ENCODE data around the gene MAP1A.

The MAP1A gene

GRCh38 chr15:43517354-43518196 is at the start of gene MAP1A:
Gene MAP1A, plus strand, starts transcription at chr15:43517608. Its CDS starts 3,866 bp downstream, at chr15:43521474.
- no peak for DNase-seq

DNA sequence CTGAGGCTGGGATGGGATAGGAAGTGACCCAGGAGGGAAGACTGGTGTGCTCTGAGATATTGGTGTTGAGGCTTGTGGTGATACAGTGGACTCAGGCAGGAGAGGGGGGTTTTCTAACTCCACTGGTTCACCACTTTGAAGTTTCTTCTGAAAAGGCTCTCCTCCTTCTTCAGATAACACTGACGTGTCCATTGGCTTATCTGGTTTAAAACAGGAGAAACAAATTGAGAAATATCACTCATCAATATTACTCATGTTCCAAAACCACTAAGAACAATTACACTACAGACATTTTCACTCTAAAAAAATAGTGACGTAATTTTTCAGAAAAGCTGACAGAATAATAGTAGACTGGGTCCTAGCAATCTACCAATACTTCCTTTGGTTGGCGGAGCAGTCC is 47.5 kb upstream of the MAP1A start:
- DNase-seq, result no peak

DNA sequence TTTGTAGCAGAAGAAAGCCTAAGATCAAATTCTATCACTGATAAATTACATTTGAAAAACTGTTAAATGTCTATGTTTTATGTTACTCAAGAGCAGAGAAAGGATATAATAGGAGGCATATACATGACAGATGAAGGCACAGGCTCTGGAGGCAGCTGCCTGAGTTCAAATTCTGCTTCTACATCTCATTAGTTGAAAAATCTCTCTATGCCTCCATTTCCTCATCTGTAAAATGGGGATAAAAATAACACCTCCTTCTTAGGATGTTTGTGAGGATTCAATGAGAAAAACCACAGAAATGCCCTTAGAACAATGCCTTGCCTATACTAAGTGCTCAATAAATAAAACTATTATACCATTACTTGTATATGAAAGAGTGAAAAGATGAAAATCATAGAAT is 45.4 kb upstream of the MAP1A start:
- DNase-seq, result no peak

DNA sequence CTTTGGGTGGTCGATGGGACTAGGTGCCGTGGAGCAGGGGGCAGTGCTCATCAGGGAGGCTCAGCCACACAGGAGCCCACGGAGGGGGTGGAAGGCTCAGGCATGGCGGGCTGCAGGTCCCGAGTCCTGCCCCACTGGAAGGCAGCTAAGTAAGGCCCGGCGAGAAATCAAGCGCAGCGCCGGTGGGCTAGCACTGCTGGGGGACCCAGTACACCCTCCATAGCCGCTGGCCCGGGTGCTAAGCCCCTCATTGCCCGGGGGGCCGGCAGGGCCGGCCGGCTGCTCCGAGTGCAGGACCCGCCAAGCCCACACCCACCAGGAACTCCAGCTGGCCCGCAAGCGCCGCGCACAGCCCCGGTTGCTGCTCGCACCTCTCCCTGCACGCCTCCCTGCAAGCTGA is 43.5 kb upstream of the MAP1A start:
- no peak for DNase-seq

DNA sequence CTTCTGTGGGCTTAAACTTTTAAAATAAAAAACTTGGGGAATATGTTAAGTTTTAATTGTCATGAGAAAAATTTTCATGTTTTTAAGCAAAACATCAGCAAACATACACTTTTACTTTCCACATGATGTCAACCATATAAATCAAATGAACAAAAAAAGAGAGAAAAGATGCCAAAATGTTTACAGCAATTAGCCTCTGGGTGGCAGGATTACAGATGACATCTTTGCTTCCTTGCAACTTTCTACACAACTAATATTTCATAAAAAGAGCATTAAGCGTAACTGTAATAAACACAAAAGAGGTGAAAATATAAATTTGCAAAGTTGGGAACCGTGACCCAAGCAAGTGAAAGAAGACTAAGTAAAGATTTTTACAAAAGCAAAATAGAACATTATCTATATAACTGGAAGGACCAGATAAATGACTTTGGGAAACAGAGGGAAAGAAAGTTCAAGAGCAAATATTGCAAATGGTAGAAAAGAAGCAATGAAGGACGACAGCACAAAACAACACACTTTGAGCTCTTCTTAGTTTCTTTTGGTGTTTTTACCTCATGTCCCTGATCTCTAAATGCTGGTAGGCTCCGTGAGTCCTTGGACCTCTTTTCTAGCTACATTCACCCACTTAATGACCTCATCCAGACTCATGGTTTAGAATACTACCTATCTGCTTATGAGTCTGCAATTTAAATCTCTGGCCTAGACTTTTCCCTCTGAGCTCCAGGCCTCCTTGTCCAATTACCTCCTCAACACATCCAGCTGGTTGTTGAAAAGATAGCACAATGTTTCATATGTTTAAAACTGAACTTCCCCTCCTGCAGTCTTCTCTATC is 33.9 kb upstream of the MAP1A start:
- DNase-seq, result no peak

DNA sequence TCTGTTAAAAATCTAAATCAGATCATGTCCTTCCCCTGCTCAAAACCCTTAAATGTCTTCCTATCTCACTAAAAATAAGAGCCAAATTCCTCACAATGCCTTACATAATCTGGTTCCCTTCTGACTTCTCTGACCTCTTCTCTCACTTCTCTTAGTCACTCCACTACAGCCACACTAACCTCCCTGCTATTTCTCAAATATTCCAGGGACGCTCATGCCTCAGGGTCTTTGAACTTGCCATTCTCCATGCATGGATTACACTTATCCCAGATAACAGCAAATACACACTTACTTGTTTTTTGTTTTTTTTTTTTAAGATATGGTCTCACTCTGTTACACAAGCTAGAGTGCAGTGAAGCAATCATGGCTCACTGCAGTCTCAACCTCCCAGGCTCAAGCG is 33.0 kb upstream of the MAP1A start:
- DNase-seq, result no peak

- no peak for DNase-seq
These were observed 30.0 kb upstream of the MAP1A start for GRCh38 chr15:43487271-43487895.

GRCh38 chr15:43488790-43489189 is 28.6 kb upstream of the MAP1A start:
- DNase-seq, result no peak

DNA sequence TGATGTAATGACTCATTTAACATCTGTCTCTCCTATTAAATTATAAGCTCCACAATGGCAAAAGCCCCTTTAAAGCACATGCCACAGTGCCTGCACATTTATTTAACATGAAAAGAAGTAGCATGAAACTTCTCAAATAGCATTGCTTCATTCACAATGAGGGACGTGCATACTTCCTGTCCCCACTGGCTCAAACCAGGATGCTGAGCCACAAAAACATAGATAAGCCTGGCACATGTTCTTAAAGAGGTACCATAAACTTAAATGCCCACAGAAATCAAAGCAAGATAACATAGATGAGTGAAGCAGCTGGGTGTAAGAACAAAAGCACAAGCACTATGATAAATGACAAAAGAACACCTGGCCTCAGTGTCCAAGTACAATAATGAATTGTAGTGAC is 28.2 kb upstream of the MAP1A start:
- DNase-seq, result no peak

DNA sequence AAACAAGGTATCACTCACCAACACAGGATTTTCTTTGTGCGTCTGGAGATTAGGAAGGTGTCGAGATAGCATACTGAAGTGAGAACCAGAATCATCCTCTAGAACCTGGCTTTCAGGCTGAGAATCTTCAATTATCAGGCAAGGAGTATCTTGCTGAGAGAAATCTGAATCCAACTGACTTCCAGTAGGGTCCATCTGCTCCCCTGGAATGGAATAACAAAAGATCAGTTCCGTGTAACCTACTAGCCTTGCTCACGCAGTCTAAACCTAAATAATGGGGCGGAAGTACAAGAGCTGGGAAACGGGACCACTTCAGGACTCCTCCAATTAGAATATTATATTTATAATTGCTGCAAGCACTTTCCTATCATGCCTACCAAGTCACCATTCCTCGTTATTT is 25.1 kb upstream of the MAP1A start:
- no peak for DNase-seq

- peak; percentile 69 for DNase-seq
These were observed 24.5 kb upstream of the MAP1A start, which contains the start of gene TP53BP1 for GRCh38 chr15:43492673-43493601. Gene TP53BP1, minus strand, starts transcription at chr15:43493156. Its CDS starts 113 bp downstream, at chr15:43493043.

- no peak for DNase-seq
These were observed 23.5 kb upstream of the MAP1A start for GRCh38 chr15:43493703-43494472.

GRCh38 chr15:43498990-43499389 is 18.4 kb upstream of the MAP1A start:
- no peak for DNase-seq

GRCh38 chr15:43499635-43500034 is 17.8 kb upstream of the MAP1A start:
- DNase-seq, result no peak

DNA sequence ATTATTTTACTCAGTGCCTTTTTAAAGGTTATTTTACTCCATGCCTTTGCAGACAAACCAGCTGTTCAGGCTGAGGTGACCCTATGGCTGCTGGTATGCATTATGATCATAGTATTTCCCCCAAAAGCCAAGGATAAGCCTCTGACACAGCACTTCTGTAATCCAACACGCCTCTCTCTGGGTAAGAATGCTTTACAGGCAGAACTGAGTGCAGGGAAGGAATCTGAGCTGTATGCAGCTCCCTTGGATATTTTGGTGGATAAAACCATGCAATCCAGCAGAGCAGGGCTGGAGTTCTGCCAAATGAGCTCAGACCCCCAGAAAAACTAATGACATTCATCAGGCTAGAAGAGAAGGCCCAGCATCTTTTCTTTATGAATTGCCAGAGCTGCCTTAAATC is 11.7 kb upstream of the MAP1A start:
- no peak for DNase-seq

GRCh38 chr15:43508421-43508820 is 9.0 kb upstream of the MAP1A start:
- no peak for DNase-seq

GRCh38 chr15:43508991-43509659 is 8.3 kb upstream of the MAP1A start:
- no peak for DNase-seq

- DNase-seq, result no peak
These were observed 7.7 kb upstream of the MAP1A start for GRCh38 chr15:43509660-43510199.

DNA sequence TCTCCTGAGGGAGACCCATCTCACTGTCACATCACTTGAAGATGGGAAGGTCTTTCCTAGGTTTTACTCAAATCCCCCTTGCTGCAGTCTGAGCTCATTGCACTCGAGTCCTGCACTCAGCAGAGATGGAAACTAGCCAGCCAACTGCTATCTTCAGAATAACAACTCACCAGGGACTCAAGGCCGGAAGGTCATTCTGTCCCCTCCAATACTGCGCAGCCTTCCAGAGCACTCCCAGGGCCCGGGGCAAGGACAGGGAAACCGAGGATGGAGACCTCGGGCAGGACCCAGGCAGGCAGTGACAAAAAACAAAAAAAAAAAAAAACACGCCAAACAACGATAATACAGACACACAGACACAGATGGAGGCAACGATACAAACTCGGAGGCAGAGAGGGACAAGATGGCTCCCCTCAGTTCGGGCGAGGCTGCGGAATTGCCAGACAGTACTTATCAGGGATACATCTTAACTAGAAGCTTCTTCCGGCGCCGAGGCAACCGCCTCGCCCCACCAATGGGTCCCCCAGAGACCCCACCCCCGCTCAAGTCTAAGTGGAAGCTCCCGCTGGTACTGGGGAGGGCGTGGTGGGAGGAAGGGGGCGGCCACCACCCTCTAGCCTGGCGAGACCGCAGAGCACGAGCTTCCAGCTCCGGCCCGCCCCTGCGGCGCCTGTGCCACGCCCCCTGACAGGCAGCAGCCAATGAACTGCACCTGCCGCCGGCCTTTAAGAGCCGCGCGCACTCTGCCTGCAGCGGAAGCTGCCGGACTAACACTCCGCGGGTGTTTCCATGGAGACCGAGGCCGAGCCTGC is 7.0 kb upstream of the MAP1A start:
- DNase-seq, result peak; percentile 80
